ENCODE measurements around the gene TCEANC2. TPM values are rescaled to one million over a fixed set of nuclear protein-coding genes. Genes with fewer than 3 reads are reported as not detected.
"Not testable (repeated sequence)": the region's sequence is repeated elsewhere in the genome, so short reads cannot be mapped to it uniquely, and the experiment has no call there.

The TCEANC2 gene
- total and polyA plus RNA-seq, 2 donors (not counting 1 experiment from before 2014, with no cell fraction given), result 3.0 to 4.0 TPM

DNA sequence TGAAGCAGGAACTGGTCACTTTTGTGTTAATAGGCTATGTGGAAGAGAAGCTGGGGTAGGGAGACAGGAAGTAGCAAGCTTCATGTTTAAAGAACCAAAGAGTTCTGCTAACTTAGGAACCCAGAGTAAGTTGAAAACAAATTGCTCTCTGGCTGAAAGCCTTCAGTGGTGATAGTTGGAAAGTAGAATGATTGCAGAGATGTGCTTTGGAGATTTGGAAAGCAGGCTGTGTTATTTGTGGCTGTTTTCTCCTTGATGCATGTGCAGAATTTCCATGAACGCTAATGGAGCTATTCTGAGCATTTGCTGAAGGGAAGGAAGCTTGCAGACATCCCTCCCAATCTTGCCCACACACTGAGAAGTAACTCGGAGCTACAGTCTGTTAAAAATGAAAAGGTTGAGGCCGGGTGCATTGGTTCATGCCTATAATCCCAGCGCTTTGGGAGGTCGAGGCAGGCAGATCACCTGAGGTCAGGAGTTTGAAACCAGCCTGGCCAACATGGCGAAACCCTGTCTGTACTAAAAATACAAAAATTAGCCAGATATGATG, 45.7 kb downstream of the TCEANC2 start:
- H3K4me2 ChIP-seq (ENCODE audit: extremely low read depth, insufficient read depth, low read length), result no peak overlapping the region
- H2AFZ ChIP-seq (ENCODE audit: low read length), result no peak overlapping the region
- H3K9ac ChIP-seq (ENCODE audit: insufficient read depth, low read length), result no peak overlapping the region
- no peaks in the 10 kb centered on the region for H3K27me3 ChIP-seq (ENCODE audit: control insufficient read depth, insufficient read depth, low read length)
- no peaks in the 10 kb centered on the region for H3K4me1 ChIP-seq (ENCODE audit: control insufficient read depth, extremely low read depth, insufficient read depth, low read length)
- H4K20me1 ChIP-seq (ENCODE audit: control insufficient read depth, extremely low read depth, insufficient read depth, low read length), result no peaks in the 10 kb centered on the region
- no peak for TF ChIP-seq EZH2 (IDR thresholded peaks at IDR 0.05; ENCODE audit: low read length, missing control alignments)
- TF ChIP-seq, protein P1, sequence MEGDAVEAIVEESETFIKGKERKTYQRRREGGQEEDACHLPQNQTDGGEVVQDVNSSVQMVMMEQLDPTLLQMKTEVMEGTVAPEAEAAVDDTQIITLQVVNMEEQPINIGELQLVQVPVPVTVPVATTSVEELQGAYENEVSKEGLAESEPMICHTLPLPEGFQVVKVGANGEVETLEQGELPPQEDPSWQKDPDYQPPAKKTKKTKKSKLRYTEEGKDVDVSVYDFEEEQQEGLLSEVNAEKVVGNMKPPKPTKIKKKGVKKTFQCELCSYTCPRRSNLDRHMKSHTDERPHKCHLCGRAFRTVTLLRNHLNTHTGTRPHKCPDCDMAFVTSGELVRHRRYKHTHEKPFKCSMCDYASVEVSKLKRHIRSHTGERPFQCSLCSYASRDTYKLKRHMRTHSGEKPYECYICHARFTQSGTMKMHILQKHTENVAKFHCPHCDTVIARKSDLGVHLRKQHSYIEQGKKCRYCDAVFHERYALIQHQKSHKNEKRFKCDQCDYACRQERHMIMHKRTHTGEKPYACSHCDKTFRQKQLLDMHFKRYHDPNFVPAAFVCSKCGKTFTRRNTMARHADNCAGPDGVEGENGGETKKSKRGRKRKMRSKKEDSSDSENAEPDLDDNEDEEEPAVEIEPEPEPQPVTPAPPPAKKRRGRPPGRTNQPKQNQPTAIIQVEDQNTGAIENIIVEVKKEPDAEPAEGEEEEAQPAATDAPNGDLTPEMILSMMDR (conservative IDR thresholded peaks at IDR 0.05 in 1 of 2, IDR thresholded peaks at IDR 0.05 in 1 of 2; ENCODE audit: low read depth in 1 of 2, low read length in 2 of 2), result no peak
- H3K4me3 ChIP-seq (replicated peaks in 1 of 4; ENCODE audit: control extremely low read depth in 1 of 4, insufficient read depth in 1 of 4, low read depth in 3 of 4, low read length in 4 of 4), result no peak overlapping the region
- H3K9me3 ChIP-seq (ENCODE audit: control insufficient read depth, insufficient read depth, low read depth, low read length), result no peaks in the 10 kb centered on the region
- H3K79me2 ChIP-seq (ENCODE audit: control insufficient read depth, insufficient read depth, low read length), result no peaks in the 10 kb centered on the region
- DNase-seq (ENCODE audit: low read depth in 2 of 2), result no peak
- no peaks in the 10 kb centered on the region for H3K36me3 ChIP-seq (ENCODE audit: control insufficient read depth, insufficient read depth, low read length)
- H3K27ac ChIP-seq (ENCODE audit: insufficient read depth, low read length), result no peak overlapping the region

DNA sequence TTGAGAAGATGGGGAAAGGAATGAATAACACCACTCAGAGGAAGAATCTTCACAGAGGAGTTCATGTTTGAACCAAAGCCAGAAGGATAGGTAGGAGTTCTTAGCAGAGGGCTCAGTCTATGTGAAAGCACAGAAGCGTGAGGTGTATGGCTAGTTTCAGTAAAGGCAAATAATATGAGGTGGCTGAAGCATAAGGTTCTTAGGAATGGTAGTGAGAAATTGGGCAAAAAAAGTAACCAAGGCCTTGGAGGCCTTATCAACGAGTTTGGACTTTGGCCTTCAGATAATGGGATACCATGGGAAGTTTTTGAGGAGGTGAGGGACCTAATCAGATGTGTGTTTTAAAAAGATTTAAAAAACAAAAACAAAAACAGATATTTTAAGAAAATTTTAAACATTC, 47.1 kb downstream of the TCEANC2 start:
- Histone ChIP-seq H3K27me3 (ENCODE audit: control insufficient read depth, insufficient read depth, low read length) (no peaks in the 10 kb centered on the region), H3K9me3 (ENCODE audit: control insufficient read depth, insufficient read depth, low read depth, low read length) (no peaks in the 10 kb centered on the region), H3K4me1 (ENCODE audit: control insufficient read depth, extremely low read depth, insufficient read depth, low read length) (no peaks in the 10 kb centered on the region), H3K36me3 (ENCODE audit: control insufficient read depth, insufficient read depth, low read length) (no peaks in the 10 kb centered on the region), H3K79me2 (ENCODE audit: control insufficient read depth, insufficient read depth, low read length) (no peaks in the 10 kb centered on the region), H2AFZ (ENCODE audit: low read length) (no peak overlapping the region), H3K9ac (ENCODE audit: insufficient read depth, low read length) (no peak overlapping the region), H3K4me2 (ENCODE audit: extremely low read depth, insufficient read depth, low read length) (no peak overlapping the region), H3K27ac (ENCODE audit: insufficient read depth, low read length) (no peak overlapping the region), H4K20me1 (ENCODE audit: control insufficient read depth, extremely low read depth, insufficient read depth, low read length) (no peaks in the 10 kb centered on the region), H3K4me3 (replicated peaks in 1 of 4; ENCODE audit: control extremely low read depth in 1 of 4, insufficient read depth in 1 of 4, low read depth in 3 of 4, low read length in 4 of 4) (no peak overlapping the region)
- DNase-seq (ENCODE audit: low read depth in 2 of 2), result no peak
- TF ChIP-seq, protein P1 (conservative IDR thresholded peaks at IDR 0.05 in 1 of 2, IDR thresholded peaks at IDR 0.05 in 1 of 2; ENCODE audit: low read depth in 1 of 2, low read length in 2 of 2), result no peak
- no peak for TF ChIP-seq EZH2 (IDR thresholded peaks at IDR 0.05; ENCODE audit: low read length, missing control alignments)

DNA sequence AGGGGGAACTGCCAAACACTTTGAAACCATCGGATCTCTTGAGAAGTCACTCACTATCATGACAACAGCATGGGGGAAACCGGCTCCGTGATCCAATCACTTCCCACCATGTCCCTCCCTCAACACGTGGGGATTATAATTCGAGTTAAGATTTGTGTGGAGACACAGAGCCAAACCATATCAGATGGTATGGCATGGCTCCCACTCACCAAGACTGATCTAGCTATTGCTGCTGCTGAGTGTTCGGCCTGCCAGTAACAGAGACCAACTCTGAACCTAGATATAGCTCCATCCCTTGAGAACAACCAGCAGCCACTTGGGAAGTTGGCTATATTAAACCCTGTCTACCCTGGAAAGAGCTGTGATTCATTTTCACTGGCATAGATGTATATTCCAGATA, 50.0 kb downstream of the TCEANC2 start:
- no peaks in the 10 kb centered on the region for H4K20me1 ChIP-seq (ENCODE audit: control insufficient read depth, extremely low read depth, insufficient read depth, low read length)
- no peak overlapping the region for H2AFZ ChIP-seq (ENCODE audit: low read length)
- H3K79me2 ChIP-seq (ENCODE audit: control insufficient read depth, insufficient read depth, low read length), result no peaks in the 10 kb centered on the region
- DNase-seq (ENCODE audit: low read depth in 2 of 2), result no peak
- H3K27ac ChIP-seq (ENCODE audit: insufficient read depth, low read length), result no peak overlapping the region
- H3K4me1 ChIP-seq (ENCODE audit: control insufficient read depth, extremely low read depth, insufficient read depth, low read length), result no peaks in the 10 kb centered on the region
- TF ChIP-seq EZH2 (IDR thresholded peaks at IDR 0.05; ENCODE audit: low read length, missing control alignments), result no peak
- TF ChIP-seq, protein P1 (conservative IDR thresholded peaks at IDR 0.05 in 1 of 2, IDR thresholded peaks at IDR 0.05 in 1 of 2; ENCODE audit: low read depth in 1 of 2, low read length in 2 of 2), result no peak
- no peak overlapping the region for H3K4me2 ChIP-seq (ENCODE audit: extremely low read depth, insufficient read depth, low read length)
- H3K4me3 ChIP-seq (replicated peaks in 1 of 4; ENCODE audit: control extremely low read depth in 1 of 4, insufficient read depth in 1 of 4, low read depth in 3 of 4, low read length in 4 of 4), result no peak overlapping the region
- no peaks in the 10 kb centered on the region for H3K27me3 ChIP-seq (ENCODE audit: control insufficient read depth, insufficient read depth, low read length)
- no peak overlapping the region for H3K9ac ChIP-seq (ENCODE audit: insufficient read depth, low read length)
- H3K9me3 ChIP-seq (ENCODE audit: control insufficient read depth, insufficient read depth, low read depth, low read length), result no peaks in the 10 kb centered on the region
- H3K36me3 ChIP-seq (ENCODE audit: control insufficient read depth, insufficient read depth, low read length), result no peaks in the 10 kb centered on the region

DNA sequence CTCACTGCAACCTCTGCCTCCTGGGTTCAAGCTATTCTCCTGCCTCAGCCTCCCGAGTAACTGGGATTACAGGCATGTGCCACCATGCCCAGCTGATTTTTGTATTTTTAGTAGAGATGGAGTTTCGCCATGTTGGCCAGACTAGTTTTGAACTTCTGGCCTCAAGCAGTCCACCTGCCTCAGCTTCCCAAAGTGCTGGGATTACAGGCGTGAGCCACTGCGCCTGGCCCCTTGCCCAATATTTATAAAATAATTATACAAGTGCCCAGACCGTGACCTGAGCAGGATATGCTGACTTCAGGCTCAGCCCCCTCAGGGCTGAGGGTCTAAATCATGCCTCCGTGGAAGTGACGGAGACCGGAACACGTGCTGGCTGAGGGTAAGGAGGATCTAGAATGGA, 51.2 kb downstream of the TCEANC2 start:
- not testable (repeated sequence) for H3K4me3 ChIP-seq (replicated peaks in 1 of 4; ENCODE audit: control extremely low read depth in 1 of 4, insufficient read depth in 1 of 4, low read depth in 3 of 4, low read length in 4 of 4); H2AFZ ChIP-seq (ENCODE audit: low read length); H3K4me2 ChIP-seq (ENCODE audit: extremely low read depth, insufficient read depth, low read length); H4K20me1 ChIP-seq (ENCODE audit: control insufficient read depth, extremely low read depth, insufficient read depth, low read length); H3K27ac ChIP-seq (ENCODE audit: insufficient read depth, low read length); H3K27me3 ChIP-seq (ENCODE audit: control insufficient read depth, insufficient read depth, low read length); H3K9ac ChIP-seq (ENCODE audit: insufficient read depth, low read length); H3K79me2 ChIP-seq (ENCODE audit: control insufficient read depth, insufficient read depth, low read length); H3K36me3 ChIP-seq (ENCODE audit: control insufficient read depth, insufficient read depth, low read length); H3K4me1 ChIP-seq (ENCODE audit: control insufficient read depth, extremely low read depth, insufficient read depth, low read length); DNase-seq (ENCODE audit: low read depth in 2 of 2); H3K9me3 ChIP-seq (ENCODE audit: control insufficient read depth, insufficient read depth, low read depth, low read length)

All from fibroblast of lung (primary cell).